Measurements from ENCODE around the gene UCHL1. TPM values are rescaled to one million over a fixed set of nuclear protein-coding genes. Genes with fewer than 3 reads are reported as not detected.

The UCHL1 gene
- 341 and 500 TPM in 2 replicates for total RNA-seq

DNA sequence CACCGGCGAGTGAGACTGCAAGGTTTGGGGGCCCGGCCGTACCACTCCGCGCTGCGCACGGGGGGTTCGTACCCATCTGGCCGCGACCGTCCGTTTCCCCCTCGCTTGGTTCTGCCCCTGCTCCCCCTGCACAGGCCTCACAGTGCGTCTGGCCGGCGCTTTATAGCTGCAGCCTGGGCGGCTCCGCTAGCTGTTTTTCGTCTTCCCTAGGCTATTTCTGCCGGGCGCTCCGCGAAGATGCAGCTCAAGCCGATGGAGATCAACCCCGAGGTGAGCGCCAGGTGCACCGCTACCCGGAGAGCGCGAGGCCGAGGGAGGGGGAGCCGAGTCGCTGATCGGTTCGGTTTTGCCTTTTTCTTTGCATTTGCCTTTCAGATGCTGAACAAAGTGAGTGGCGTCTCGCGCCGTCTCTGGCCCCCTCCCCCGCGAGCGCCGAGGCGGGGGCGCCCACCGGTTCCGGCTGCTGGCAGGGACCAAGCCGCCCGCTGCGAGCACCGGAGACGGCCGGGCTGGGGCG is at the start of gene UCHL1:
Gene UCHL1 (plus strand): TSS at position 189 of the 517 bp plus-strand sequence. CDS start 49 bp downstream, at position 238.

DNA sequence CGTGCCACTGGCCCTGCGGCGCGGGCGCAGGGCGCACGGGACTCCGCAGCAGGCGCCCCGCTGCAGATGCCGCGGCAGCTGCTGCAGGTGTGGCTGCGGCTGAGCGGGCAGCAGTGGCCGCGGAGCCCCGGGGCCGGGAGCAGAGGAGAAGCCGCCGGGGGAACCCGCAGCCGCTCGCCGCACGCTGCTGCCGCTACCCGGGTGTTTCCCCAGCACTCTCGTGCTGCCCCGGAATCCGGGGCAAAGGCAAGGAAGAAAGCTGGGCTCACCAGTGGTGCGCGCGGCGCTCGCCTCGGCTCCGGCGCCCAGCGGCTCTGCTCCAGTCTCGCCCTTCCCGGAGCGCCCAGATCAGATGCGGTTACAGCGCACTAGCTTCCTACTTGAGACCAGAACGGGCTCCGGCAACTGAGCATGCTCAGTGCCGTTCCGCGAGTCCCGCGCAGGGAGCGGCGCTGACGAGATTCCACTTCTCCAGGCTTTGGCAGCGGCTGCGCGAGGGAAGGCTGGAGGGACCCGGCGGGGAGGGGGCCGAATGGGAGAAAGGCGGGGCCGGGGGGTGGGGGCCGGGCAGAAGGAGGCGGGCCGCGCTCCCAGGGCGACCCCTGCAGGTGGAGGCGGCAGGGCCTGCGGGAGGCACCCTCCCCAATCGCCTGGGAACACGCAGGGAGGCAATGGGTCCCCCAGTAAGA is 42.4 kb upstream of the UCHL1 start, which contains the start of gene APBB2:
Gene APBB2 (minus strand): TSS at position 407 of the 689 bp plus-strand sequence. CDS start 181,288 bp downstream, outside the sequence.

Other genes with a start within 250 kb of the UCHL1 start
- 19.6 and 28.3 TPM in 2 replicates for gene APBB2, start 42.4 kb upstream of the UCHL1 start, total RNA-seq